HepG2 (cell line): ENCODE measurements around the gene ATG4B. TPM values are rescaled to one million over a fixed set of nuclear protein-coding genes. Genes with fewer than 3 reads are reported as not detected.
A peak's percentile ranks its signal among the peaks of the same experiment; 100 is the strongest.

Source experiments
- CCAR2 ChIP-seq: fragments of 200-400 bp; formaldehyde crosslinking; optimal IDR thresholded peaks from 2 replicates; pipeline ENCODE3; 2018; ENCODE audit warnings: low read depth, mild to moderate bottlenecking, low read length, moderate library complexity
- DMAP1 ChIP-seq: IDR thresholded peaks from 2 replicates; pipeline ENCODE4 v1.6.1; 2016
- GABPA ChIP-seq, 2 experiments: IDR thresholded peaks; 2 replicates each; pipeline ENCODE4 v1.6.1; 2011 to 2016; ENCODE audit warnings: low read depth in 2 of 2, low read length in 1 of 2, missing biosample characterization in 1 of 2, missing genetic modification characterization in 1 of 2
- POLR2G ChIP-seq: fragments of 200-400 bp; formaldehyde crosslinking; IDR thresholded peaks from 2 replicates; pipeline ENCODE4 v1.6.1; 2018; ENCODE audit warnings: mild to moderate bottlenecking, low read depth, low read length, moderate library complexity
- RNF2 ChIP-seq: fragments of 450-650 bp; conservative IDR thresholded peaks from 2 replicates; pipeline ENCODE4 v1.6.1; 2016; ENCODE audit warnings: low read depth
- SNAPC2 ChIP-seq: sonication (generic); formaldehyde crosslinking; IDR thresholded peaks from 2 replicates; pipeline ENCODE4 v1.8.1; 2022; ENCODE audit warnings: mild to moderate bottlenecking, missing genetic modification reagents
- TAF15 ChIP-seq: fragments of 200-400 bp; formaldehyde crosslinking; IDR thresholded peaks from one replicate; pipeline ENCODE4 v1.6.1; 2018; ENCODE audit warnings: mild to moderate bottlenecking, low read depth, low read length; ENCODE audit not compliant: poor library complexity, severe bottlenecking
- TBX3 ChIP-seq: fragments of 450-650 bp; IDR thresholded peaks from 2 replicates; pipeline ENCODE4 v1.6.1; 2017; ENCODE audit warnings: antibody characterized with exemption, mild to moderate bottlenecking, inconsistent platforms, borderline replicate concordance
- ZNF160 ChIP-seq: sonication (generic); formaldehyde crosslinking; IDR thresholded peaks from 2 replicates; pipeline ENCODE4 v1.8.0; 2022; ENCODE audit warnings: mild to moderate bottlenecking, inconsistent platforms, missing genetic modification reagents
- ZNF235 ChIP-seq: sonication (generic); formaldehyde crosslinking; IDR thresholded peaks from 2 replicates; pipeline ENCODE4 v1.8.1; 2023; ENCODE audit warnings: mild to moderate bottlenecking, missing genetic modification reagents, borderline replicate concordance
- ZNF557 ChIP-seq: sonication (generic); formaldehyde crosslinking; IDR thresholded peaks from 2 replicates; pipeline ENCODE4 v1.4.0; 2020; ENCODE audit warnings: missing genetic modification reagents
- ZNF577 ChIP-seq: sonication (generic); formaldehyde crosslinking; IDR thresholded peaks from 2 replicates; pipeline ENCODE4 v1.4.0; 2020; ENCODE audit warnings: mild to moderate bottlenecking, low read depth, missing genetic modification reagents, borderline replicate concordance
- ZNF616 ChIP-seq: sonication (generic); formaldehyde crosslinking; IDR thresholded peaks from 2 replicates; pipeline ENCODE4 v1.5.0; 2020; ENCODE audit warnings: low read depth, mild to moderate bottlenecking, missing genetic modification reagents
- ZNF629 ChIP-seq: sonication (generic); formaldehyde crosslinking; conservative IDR thresholded peaks from 2 replicates; pipeline ENCODE4 v1.5.0; 2020; ENCODE audit warnings: missing genetic modification reagents
- ZNF709 ChIP-seq: sonication (generic); formaldehyde crosslinking; IDR thresholded peaks from 2 replicates; pipeline ENCODE4 v1.5.0; 2020; ENCODE audit warnings: mild to moderate bottlenecking, missing genetic modification reagents
- polyA plus RNA-seq, 8 experiments: library from polyadenylated mRNA; depleted of rRNA in 3 of 8; stranded (reverse) in 7 of 8; unstranded in 1 of 8; fragments of >200 nt; fragmentation: Illumina TruSeq in 4 of 8; extraction: Trizol in 4 of 8; gene quantifications; 2 replicates each; pipeline versions ENCODE4 v1.2.1 to v1.2.3, GENCODE V29; 2011 to 2016; ENCODE audit warnings: low read depth in 4 of 8, missing spikeins in 1 of 8, mixed read lengths in 1 of 8; ENCODE audit not compliant: insufficient read depth in 1 of 8
- total RNA-seq, 5 experiments: library from RNA; depleted of rRNA; stranded (reverse); fragments of >200 nt; fragmentation: Illumina TruSeq; extraction: Trizol; gene quantifications; 2 replicates each; pipeline ENCODE4 v1.2.3, GENCODE V29; 2016; ENCODE audit warnings: low read depth in 1 of 5
- TF ChIP-seq, protein P1 (sequence below): sonication (generic); formaldehyde crosslinking; IDR thresholded peaks from 2 replicates; pipeline ENCODE4 v1.5.0; 2020; ENCODE audit warnings: missing genetic modification reagents, mild to moderate bottlenecking, borderline replicate concordance
- TF ChIP-seq, protein P2 (sequence below): sonication (generic); formaldehyde crosslinking; conservative IDR thresholded peaks from 2 replicates; pipeline ENCODE4 v1.4.0; 2020; ENCODE audit warnings: missing genetic modification reagents
- TF ChIP-seq, protein P3 (sequence below): sonication (generic); formaldehyde crosslinking; IDR thresholded peaks from 2 replicates; pipeline ENCODE4 v1.4.0; 2020; ENCODE audit warnings: missing genetic modification reagents, mild to moderate bottlenecking, borderline replicate concordance
- TF ChIP-seq, protein P4 (sequence below): sonication (generic); formaldehyde crosslinking; IDR thresholded peaks from 2 replicates; pipeline ENCODE4 v1.5.0; 2020; ENCODE audit warnings: mild to moderate bottlenecking, missing genetic modification reagents, borderline replicate concordance
- TF ChIP-seq, protein P5 (sequence below): sonication (generic); formaldehyde crosslinking; IDR thresholded peaks from 2 replicates; pipeline ENCODE4 v1.4.0; 2020; ENCODE audit warnings: missing genetic modification reagents

The ATG4B gene
- total and polyA plus RNA-seq, 2 of the 13 experiments (the other 11 are each of a cell fraction or from before 2014, with no cell fraction given), result 95.5 to 239 TPM

DNA sequence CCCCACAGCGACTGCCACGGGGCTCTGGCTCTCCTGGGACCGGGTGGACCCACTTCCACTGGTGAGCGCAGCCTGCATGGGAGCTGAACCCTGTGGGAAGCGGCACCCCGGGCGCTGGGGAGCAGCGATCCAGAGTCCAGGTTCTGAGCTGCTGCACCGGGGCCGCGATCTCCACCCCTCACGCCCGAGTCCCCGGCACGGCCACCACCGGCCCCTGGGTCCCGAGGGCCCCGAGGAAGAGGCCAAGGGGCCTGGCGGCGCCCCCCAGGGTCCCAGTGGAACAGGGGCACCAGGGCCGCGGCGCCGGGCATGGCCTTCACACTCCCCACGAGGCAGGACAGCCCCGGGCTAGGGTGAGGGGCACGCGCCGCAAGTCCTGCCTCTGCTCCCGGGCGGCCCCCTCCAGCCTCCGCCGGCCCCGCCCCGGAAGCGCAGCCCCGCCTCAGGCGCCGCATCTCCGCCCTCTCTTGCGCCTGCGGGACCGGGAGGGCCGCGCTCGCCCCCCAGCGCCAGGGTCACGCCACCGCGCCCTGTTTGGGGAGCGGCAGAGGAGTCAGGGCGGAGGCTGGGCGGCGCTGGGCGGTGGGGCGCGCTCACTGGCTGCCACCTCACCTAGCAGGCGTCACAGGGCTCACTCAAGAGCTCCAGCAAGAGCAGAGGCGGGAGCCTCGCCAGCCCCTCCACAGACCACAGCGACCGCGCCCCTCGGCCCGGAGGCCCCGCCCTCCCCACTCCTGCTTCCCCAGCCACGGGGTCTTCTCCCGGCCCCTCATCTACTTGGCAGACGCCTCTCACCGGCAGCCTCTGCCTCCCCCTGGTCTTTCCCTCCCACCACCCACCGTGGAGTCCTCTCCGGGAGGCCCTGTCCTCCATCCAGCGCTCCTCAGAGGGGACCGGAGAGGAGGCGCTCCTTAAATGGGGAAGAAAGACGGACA, 27.4 kb upstream of the ATG4B start (continued):
- TF ChIP-seq, protein P1, sequence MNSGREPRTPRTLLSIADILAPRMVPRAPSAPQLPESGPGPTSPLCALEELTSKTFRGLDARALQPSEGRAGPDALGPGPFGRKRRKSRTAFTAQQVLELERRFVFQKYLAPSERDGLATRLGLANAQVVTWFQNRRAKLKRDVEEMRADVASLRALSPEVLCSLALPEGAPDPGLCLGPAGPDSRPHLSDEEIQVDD (CRISPR knock-in tag), result 0 out of 2 replicates have a peak, but pooled peaks have one; percentile 68
- TF ChIP-seq SNAPC2 (CRISPR knock-in tag) (peak; percentile 50; the same call in 1 of the 2 replicates), GABPA (IDR thresholded peaks at IDR 0.05; ENCODE audit: low read depth, low read length) (peak; percentile 69), GABPA (CRISPR knock-in tag; IDR thresholded peaks at IDR 0.05; ENCODE audit: low read depth) (peak; percentile 55; the same call in 1 of the 2 replicates), ZNF557 (no peak; the same call in 1 of the 2 replicates), RNF2 (peak; percentile 82; the same call in 1 of the 2 replicates), ZNF160 (no peak; the same call in 1 of the 2 replicates), POLR2G (peak; percentile 88), ZNF629 (CRISPR knock-in tag) (peak; percentile 17; the same call in 1 of the 2 replicates), ZNF709 (CRISPR knock-in tag) (peak; percentile 98), ZNF616 (CRISPR knock-in tag) (peak; percentile 82), ZNF235 (CRISPR knock-in tag) (peak; percentile 56; the same call in 1 of the 2 replicates), TAF15 (no peak), DMAP1 (CRISPR knock-in tag) (peak; percentile 87), ZNF577 (no peak), TBX3 (no peak), CCAR2 (no peak)
- TF ChIP-seq, protein P2, sequence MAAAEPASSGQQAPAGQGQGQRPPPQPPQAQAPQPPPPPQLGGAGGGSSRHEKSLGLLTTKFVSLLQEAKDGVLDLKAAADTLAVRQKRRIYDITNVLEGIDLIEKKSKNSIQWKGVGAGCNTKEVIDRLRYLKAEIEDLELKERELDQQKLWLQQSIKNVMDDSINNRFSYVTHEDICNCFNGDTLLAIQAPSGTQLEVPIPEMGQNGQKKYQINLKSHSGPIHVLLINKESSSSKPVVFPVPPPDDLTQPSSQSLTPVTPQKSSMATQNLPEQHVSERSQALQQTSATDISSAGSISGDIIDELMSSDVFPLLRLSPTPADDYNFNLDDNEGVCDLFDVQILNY (CRISPR knock-in tag), result no peak
- TF ChIP-seq, protein P3, sequence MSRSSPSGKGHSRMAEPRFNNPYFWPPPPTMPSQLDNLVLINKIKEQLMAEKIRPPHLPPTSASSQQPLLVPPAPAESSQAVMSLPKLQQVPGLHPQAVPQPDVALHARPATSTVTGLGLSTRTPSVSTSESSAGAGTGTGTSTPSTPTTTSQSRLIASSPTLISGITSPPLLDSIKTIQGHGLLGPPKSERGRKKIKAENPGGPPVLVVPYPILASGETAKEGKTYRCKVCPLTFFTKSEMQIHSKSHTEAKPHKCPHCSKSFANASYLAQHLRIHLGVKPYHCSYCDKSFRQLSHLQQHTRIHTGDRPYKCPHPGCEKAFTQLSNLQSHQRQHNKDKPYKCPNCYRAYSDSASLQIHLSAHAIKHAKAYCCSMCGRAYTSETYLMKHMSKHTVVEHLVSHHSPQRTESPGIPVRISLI (CRISPR knock-in tag), result no peak
- TF ChIP-seq, protein P4, sequence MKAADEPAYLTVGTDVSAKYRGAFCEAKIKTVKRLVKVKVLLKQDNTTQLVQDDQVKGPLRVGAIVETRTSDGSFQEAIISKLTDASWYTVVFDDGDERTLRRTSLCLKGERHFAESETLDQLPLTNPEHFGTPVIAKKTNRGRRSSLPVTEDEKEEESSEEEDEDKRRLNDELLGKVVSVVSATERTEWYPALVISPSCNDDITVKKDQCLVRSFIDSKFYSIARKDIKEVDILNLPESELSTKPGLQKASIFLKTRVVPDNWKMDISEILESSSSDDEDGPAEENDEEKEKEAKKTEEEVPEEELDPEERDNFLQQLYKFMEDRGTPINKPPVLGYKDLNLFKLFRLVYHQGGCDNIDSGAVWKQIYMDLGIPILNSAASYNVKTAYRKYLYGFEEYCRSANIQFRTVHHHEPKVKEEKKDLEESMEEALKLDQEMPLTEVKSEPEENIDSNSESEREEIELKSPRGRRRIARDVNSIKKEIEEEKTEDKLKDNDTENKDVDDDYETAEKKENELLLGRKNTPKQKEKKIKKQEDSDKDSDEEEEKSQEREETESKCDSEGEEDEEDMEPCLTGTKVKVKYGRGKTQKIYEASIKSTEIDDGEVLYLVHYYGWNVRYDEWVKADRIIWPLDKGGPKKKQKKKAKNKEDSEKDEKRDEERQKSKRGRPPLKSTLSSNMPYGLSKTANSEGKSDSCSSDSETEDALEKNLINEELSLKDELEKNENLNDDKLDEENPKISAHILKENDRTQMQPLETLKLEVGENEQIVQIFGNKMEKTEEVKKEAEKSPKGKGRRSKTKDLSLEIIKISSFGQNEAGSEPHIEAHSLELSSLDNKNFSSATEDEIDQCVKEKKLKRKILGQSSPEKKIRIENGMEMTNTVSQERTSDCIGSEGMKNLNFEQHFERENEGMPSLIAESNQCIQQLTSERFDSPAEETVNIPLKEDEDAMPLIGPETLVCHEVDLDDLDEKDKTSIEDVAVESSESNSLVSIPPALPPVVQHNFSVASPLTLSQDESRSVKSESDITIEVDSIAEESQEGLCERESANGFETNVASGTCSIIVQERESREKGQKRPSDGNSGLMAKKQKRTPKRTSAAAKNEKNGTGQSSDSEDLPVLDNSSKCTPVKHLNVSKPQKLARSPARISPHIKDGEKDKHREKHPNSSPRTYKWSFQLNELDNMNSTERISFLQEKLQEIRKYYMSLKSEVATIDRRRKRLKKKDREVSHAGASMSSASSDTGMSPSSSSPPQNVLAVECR (CRISPR knock-in tag), result peak; percentile 95
- TF ChIP-seq, protein P5, sequence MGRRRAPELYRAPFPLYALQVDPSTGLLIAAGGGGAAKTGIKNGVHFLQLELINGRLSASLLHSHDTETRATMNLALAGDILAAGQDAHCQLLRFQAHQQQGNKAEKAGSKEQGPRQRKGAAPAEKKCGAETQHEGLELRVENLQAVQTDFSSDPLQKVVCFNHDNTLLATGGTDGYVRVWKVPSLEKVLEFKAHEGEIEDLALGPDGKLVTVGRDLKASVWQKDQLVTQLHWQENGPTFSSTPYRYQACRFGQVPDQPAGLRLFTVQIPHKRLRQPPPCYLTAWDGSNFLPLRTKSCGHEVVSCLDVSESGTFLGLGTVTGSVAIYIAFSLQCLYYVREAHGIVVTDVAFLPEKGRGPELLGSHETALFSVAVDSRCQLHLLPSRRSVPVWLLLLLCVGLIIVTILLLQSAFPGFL, result no peak
